Measurements from ENCODE around the gene CTSH.
"Not testable (repeated sequence)": the region's sequence is repeated elsewhere in the genome, so short reads cannot be mapped to it uniquely, and the experiment has no call there.

CTSH gene

DNA sequence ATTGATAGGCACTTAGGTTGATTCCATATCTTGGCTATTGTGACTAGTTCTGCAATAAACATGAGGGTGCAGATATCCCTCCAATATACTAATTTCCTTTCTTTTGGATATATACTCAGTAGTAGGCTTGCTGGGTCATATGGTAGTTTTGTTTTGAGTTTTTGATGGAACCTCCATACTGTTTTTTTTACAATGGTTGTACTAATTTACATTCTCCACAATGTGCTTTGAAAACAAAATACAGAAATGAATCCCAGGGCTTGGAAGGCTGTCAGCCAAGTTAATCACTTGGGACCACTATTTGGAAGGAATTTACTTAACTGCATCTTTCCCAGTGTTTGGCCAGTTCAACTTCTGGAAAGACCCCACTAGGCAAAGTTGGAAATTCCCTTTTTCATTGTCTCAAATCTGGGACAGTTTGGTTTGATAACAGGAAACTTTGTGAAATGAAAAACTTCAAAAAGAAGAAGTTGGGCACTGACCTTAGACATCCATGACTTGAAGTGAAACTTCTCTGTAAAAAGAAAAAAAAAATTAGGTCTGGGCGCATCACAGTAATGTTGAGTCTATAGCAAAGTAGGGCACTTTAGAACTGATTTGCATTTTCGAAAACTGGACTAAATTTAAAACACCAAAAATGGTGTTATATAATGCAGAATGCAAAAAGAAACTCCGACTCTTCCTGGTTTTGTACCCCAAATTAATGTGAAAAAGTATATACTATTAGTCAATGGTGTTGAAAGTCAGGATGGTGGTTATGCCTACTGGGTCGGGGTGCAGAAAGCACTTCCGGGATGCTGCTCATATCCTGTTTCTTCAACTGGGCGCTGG, 6.0 kb downstream of the CTSH start:
- DNase-seq (ENCODE audit: low read depth) = no peak

- no peak for DNase-seq (ENCODE audit: low read depth)
These were observed 7.6 kb downstream of the CTSH start for GRCh38 chr15:78937132-78937739.

- DNase-seq (ENCODE audit: low read depth) = no peak
These were observed 10.2 kb downstream of the CTSH start for GRCh38 chr15:78934655-78935023.

DNA sequence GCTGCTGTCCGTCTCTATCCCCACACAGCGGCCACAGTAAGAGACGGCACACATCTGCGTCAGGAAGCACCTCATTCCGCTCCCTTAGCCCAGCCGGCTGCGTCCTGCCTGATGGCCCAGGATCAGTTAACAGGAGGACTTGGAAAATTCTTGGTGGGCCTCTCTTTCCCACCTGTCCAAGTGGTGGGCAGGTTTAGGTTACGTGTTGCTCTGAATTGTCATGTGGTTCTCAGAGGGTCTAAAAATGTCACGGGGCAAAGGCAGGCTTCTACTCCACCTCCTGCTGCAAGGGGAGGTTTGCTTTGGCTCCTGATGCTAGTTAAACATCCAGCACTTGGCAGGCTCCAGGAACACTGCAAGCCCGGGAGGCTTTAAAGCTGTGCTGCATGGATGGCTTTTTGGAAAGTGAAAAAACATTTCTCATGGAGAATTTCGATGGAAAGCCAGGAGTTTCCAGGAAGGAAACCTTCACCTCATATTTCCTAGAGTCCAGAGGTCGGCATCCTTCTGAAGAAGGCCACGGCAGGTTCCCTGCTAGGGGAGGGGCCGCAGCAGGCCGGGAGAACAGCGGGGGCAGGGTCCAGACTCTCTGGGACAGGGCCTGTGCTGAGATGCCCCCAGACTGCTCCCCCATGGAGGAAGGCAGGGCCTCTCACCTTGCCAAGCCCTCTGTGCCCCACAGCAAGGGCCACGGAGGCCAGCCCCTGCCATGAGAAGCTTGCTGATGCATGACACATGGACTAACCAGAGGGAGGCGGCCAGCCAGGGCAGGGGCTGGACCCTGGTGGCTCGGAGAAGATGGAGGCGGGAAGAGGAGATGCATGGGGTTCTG, 10.8 kb downstream of the CTSH start:
- no peak for DNase-seq (ENCODE audit: low read depth)

DNA sequence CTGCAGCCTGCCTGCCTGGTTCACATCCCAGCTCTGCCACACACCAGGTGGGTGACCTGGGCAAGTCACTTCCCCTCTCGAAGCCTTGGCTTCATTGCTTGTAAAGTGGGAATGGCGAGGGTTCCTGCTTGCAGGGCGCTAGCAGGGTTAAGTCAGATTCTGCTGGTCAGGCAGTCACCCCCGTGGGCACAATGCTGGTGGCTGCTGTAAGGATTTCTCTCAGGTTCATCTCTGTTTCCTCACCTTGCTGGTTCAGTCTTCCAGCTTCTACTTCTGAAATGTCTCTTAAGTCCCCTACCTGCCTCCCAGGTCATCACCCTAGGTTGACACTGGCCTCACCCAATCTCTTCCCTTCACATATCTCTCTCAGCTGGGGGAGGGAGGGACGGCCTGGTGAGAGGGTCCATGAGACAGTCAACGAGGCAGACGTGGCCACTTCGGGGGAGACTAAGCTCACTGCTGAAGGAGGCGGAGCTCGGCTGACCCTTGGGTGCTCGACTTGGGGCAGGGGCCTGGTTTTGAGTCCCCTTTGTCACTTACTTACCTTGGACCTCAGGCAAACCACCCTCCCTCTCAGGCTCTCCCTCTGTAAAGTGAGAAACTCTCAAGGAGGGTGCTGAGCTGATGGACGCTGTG, 11.5 kb downstream of the CTSH start:
- DNase-seq (ENCODE audit: low read depth) = no peak

DNA sequence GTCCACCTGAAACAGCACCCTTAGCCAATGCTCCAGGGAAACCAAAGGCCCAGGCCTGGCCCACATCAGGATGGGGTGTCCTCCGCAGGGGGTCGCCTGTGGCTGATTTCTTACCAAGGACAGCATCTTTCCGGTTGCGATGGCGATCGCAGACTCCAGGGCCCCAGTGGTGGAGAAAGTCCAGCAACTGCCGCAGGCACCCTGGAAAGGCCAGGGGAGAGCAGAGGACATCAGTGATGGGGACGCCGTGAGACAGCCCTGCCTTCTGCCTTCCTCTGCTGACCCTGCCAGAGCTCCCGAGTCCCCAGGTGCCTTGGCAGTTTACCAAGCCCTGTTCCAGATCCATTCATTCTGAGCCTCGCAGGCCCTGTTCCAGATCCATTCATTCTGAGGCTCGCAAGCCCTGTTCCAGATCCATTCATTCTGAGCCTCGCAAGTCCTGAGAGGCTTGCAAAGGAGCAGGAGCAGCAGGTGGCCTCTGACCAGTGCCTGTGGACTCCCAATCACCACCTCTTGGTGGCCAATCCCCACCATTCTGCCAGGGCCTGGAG, 12.5 kb downstream of the CTSH start:
- no peak for DNase-seq (ENCODE audit: low read depth)

DNA sequence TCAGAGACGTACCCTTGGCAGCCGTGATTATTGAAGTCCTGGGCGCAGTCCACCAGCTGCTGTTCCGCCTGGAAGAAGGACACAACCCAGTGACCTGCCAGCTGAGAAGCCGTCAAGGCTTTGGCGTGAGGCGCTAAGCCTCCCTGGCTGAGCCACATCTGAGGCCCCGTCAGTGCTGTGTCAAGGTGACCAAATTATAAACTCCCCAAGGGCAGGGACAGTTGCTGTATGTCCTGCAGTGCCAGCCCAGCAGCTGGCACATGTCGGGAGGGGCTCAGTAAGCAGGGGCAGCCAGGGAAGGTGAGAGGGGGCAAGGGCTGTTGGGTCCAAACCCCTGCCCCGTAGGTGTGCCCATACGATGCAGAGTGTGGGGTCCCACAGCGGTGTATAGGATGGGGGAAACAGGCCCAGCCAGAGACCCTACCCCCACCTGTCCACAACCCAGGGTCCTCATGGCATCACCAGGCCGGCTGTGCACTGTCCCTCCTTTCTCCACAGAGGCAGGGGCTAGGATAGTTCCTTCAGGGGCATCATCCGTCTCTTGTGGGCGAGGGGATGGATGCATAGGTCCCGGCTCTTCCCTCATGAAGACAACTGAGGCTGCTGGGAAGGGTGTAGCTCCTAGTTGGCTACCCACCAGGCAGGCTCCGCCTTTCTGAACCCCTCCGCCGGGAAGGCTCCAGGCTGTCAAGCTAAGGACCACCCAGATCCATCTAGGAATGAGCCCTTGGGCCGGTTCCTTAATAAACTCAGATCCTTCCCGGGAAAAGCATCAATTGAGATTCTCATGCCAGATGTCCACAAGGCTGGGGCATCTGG, 13.2 kb downstream of the CTSH start:
- no peak for DNase-seq (ENCODE audit: low read depth)

GRCh38 chr15:78930577-78931388, 14.1 kb downstream of the CTSH start:
- DNase-seq (ENCODE audit: low read depth) = peak; percentile 95

- no peak for DNase-seq (ENCODE audit: low read depth)
These were observed 15.1 kb downstream of the CTSH start for GRCh38 chr15:78929536-78930264.

DNA sequence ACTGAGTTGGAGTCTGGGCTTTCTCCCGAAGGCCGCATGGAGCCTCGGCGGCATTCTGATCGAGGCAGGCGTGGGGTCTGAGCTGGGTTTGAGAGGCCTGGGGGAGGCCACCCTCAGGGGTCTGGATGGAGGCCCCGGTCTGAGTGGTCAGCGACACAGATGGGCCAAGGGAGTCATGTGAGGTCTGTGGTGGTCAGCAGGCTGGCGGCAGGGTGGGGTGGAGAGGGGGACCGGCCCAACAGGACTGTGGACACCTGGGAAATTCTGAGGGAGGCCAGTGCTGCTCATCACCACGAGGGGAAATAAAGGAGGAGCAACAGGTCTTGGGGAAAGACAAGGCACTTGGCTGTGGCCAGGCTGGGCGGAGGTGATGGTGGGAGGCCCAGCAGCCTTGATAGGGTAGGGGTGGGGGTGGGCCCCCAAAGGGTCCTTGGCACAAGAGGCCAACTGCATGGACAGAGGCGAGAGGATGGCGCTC, 16.2 kb downstream of the CTSH start:
- no peak for DNase-seq (ENCODE audit: low read depth)

- DNase-seq (ENCODE audit: low read depth) = not testable (repeated sequence)
These were observed 16.7 kb downstream of the CTSH start for GRCh38 chr15:78928176-78928575.

GRCh38 chr15:78927077-78927790, 17.6 kb downstream of the CTSH start:
- DNase-seq (ENCODE audit: low read depth) = no peak

DNA sequence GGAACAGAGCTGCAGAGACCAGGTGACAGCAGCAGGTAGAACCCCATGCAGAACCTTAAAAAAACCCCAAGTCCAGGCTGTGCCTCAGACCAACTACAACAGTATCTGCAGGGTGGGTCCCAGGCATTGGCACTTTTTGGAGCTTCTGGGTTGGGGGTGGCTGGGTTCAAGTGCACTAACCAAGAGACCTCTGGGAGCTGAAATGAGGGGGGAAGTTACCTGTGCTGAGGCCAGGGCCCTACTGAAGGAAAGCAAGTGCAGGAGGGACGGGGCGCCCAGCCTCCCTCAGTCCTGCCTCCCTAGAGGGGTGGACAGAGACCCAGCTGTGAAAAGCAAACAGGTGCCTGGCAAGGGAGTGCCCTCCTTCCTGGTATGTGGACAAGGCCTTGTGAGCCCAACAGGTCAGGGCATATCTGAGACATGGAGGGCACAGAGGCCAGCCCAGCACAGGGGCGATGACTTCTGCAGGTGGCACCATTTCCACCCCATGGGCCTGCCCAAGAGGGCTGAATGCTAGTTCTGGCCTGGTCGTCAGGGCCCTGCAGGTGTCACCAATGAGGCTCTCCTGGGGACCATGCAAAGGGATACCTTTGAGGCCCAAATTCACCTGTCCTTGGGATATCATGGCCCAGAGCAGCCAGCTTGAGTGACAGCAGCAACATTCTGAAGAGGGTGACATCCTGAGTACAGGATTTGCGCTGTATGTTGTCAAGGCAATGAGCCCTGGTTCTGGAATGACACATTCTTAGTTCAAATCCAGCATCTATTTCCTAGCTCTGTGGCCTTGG, 18.7 kb downstream of the CTSH start:
- no peak for DNase-seq (ENCODE audit: low read depth)

GRCh38 chr15:78925076-78925624, 19.7 kb downstream of the CTSH start:
- DNase-seq (ENCODE audit: low read depth) = no peak

DNA sequence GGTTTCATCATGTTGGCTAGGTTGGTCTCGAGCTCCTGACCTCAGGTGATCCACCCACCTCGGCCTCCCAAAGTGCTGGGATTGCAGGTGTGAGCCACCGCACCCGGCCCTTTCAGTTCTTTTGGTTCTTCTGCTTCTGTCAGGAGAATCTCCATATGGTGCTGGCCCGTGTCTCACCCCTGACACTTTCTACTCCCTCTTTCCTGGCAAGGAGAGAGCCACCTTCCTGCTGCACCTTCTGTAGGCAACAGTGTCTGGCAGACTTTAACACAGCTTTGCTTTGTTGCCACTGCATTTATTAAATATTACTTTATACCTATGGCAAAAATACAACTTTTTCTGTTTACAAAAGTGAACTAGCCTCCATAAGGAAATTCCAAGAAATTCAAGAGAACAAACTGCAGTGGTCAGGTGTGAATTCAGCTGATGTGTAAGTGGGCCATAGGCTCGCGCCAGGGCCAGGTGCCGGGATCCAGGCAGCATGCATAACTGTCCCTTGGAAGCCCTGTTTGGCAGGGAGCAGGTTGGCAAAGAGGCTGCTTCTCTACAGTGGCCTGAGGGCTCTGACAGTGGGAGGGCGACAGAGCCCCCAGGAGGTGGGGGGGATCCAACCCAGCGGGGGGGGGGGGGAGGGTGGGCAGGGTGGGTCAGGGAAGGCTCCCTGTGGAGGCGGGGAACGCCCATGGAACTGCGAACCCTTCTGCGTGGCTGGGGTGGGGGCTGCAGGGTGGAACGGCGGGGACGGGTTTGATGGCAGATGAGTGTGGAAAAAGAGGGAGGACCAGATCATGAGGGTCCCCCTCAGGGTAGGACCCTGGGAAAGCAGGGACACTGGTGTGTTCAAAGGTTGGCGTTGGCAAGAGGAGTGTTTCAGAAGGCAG, 21.1 kb downstream of the CTSH start:
- no peak for DNase-seq (ENCODE audit: low read depth)

DNA sequence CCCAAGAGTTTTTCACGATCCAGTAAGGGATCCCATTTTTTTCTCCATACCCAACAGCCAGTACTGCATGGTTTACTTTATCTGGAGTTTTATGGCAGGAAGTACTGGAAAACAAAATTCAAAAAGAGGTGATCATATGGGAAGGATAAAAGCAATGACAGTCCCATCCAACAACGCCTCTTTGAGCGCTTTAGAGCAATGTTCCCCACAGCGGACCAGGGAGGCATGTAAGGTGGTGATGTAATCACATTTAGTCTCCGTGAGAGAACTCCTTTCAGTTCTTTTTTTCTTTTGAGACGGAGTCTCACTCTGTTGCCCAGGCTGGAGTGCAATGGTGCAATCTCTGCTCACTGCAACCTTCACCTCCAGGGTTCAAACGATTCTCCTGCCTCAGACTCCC, 21.8 kb downstream of the CTSH start:
- no peak for DNase-seq (ENCODE audit: low read depth)

- DNase-seq (ENCODE audit: low read depth) = no peak
These were observed 22.3 kb downstream of the CTSH start for GRCh38 chr15:78922527-78922926.

All from ELR (cell line).